ENCODE results near the gene PLAAT2. TPM values are rescaled to one million over a fixed set of nuclear protein-coding genes. Genes with fewer than 3 reads are reported as not detected.

The PLAAT2 gene
- 1.1 and 1.7 TPM in 2 replicates for total RNA-seq (2013; cell fraction: nucleolus; rRNA removed)
- 8.2 and 8.5 TPM in 2 replicates for total RNA-seq (2014; rRNA removed)
- 8.2 and 8.6 TPM in 2 replicates for total RNA-seq (2014; rRNA removed; fragmentation: Illumina TruSeq; extraction: Trizol)
- 4.6 and 5.2 TPM in 2 replicates for total RNA-seq (2021)
- polyA plus RNA-seq (2011; ENCODE audit: low read depth) = 21.4 TPM
- polyA plus RNA-seq (2011; rRNA removed) = 2.5 and 4.6 TPM in 2 replicates
- 4.8 and 7.6 TPM in 2 replicates for polyA plus RNA-seq (2011; cell fraction: cytosol; rRNA removed)
- polyA plus RNA-seq (2011; cell fraction: nucleus; rRNA removed) = 2.0 and 2.5 TPM in 2 replicates
- 6.3 and 17.6 TPM in 2 replicates for polyA plus RNA-seq (2012)
- polyA plus RNA-seq (2014; fragmentation: Illumina TruSeq; extraction: Trizol) = 10.8 and 13.4 TPM in 2 replicates
- polyA plus RNA-seq (2014; fragmentation: Nextera tagmentation; extraction: Ambion mirVana) = 10 to 100 TPM; 15.7 to 25.9 TPM
- 10.9 and 11.5 TPM in 2 replicates for polyA plus RNA-seq (2014; rRNA removed)
- polyA plus RNA-seq (2016; fragmentation: Nextera tagmentation; extraction: Ambion mirVana) = 1 to 10 TPM; 5.6 to 5.9 TPM
- 1.8 and 3.9 TPM in 2 replicates for polyA minus RNA-seq (2011; rRNA and poly(A)+ RNA removed)
- not detected in 2 replicates for polyA minus RNA-seq (2011; cell fraction: cytosol; rRNA and poly(A)+ RNA removed)
- polyA minus RNA-seq (2011; cell fraction: nucleus; rRNA and poly(A)+ RNA removed) = not detected in 2 replicates
- percentile 38 among the genes with signal in this experiment for Bru-seq, nascent RNA
- BruChase-seq, experiment 1, labeled RNA remaining after a 6-hour chase = percentile 36 among the genes with signal in this experiment
- percentile 31 among the genes with signal in this experiment for BruChase-seq, experiment 2, labeled RNA remaining after a 2-hour chase
- long read RNA-seq, experiment 1, partial matches to known transcripts = 0 of 1 reads
- long read RNA-seq, experiment 1, other reads (novel, unspliced or antisense) = 0 of 1 reads
- long read RNA-seq, experiment 2, partial matches to known transcripts = 0 of 2 reads
- long read RNA-seq, experiment 2, other reads (novel, unspliced or antisense) = 0 of 2 reads

GRCh38 chr11:63563201-63564055, at the start of gene PLAAT2:
Gene PLAAT2 (minus strand): TSS chr11:63563379. CDS start chr11:63563324, 55 bp downstream.
- no peak within 1 kb of the TSS for H3K9ac ChIP-seq (ENCODE audit: control insufficient read depth, insufficient read depth, low read length)
- peak within 1 kb of the TSS; percentile 71 for H2AFZ ChIP-seq (ENCODE audit: control insufficient read depth, low read depth, low read length)
- FAIRE-seq = no peak
- in situ Hi-C loops (cut with MboI) = no loop called here
- CTCF ChIA-PET = interaction anchor here (0.6 to 3.7 kb wide), 4 partner anchors 72 to 627 kb away, joined by 3 to 12 read pairs (median 4); no protein-coding TSS in a partner anchor
- H3K27ac ChIP-seq (ENCODE audit: control insufficient read depth, insufficient read depth) = peak within 1 kb of the TSS; percentile 66
- no peaks in the 10 kb centered on the region for H3K79me2 ChIP-seq (ENCODE audit: control insufficient read depth, insufficient read depth, low read length)
- peak; percentile 3 for ATAC-seq
- intact Hi-C loops (cut with micrococcal nuclease; ENCODE audit: unreplicated experiment) = no loop called here
- TF ChIP-seq MLLT1 (IDR thresholded peaks at IDR 0.05) = peak; percentile 24; the same call in 1 of the 2 replicates
- TF ChIP-seq ZNF274 (IDR thresholded peaks at IDR 0.05; ENCODE audit: insufficient read depth, insufficient read length) = no peak
- SMC1A ChIA-PET (ENCODE audit: uncharacterized antibody, unreplicated experiment) = interaction anchor here (0.6 to 1.8 kb wide), 4 partner anchors 8 to 83 kb away, joined by 3 to 8 read pairs (median 4); partner anchors contain the start of gene PLAAT4
- no TSS peak for BruUV-seq (replicated peaks)
- H3K9me3 ChIP-seq (replicated peaks; ENCODE audit: control insufficient read depth, insufficient read depth, low read length) = no peaks in the 10 kb centered on the region
- H3K4me3 ChIP-seq = no peak within 1 kb of the TSS; the same call in 1 of the 2 replicates
- H3K4me2 ChIP-seq (ENCODE audit: control insufficient read depth, insufficient read depth) = peak within 1 kb of the TSS; percentile 95
- no peaks in the 10 kb centered on the region for H4K20me1 ChIP-seq (ENCODE audit: control insufficient read depth, insufficient read depth)
- peaks cover 48% of the 10 kb centered on the region for H3K4me1 ChIP-seq (ENCODE audit: control insufficient read depth, insufficient read depth, low read length)
- no peaks in the 10 kb centered on the region for H3K36me3 ChIP-seq (ENCODE audit: control insufficient read depth in 2 of 2, insufficient read depth in 2 of 2, low read length in 1 of 2)
- WGBS (ENCODE audit: insufficient coverage, insufficient replicate concordance, low lambda C conversion rate, missing lambda C conversion rate) = 47% methylated on average over 9 of the region's 13 CpGs
- RAD21 ChIA-PET (ENCODE audit: unreplicated experiment) = interaction anchor here (0.5 to 3.9 kb wide), 6 partner anchors 26 to 84 kb away, joined by 3 to 16 read pairs (median 5); partner anchors contain the start of gene PLAAT4
- DNase-seq (ENCODE audit: low read depth, low spot score) = no peak
- POLR2A ChIA-PET = interaction anchor here (0.5 to 1.3 kb wide), 5 partner anchors 9 to 809 kb away, joined by 3 to 5 read pairs (median 3); partner anchors contain the start of gene ZBTB3
- H3K27me3 ChIP-seq (replicated peaks in 1 of 2; ENCODE audit: control insufficient read depth in 2 of 2, insufficient read depth in 2 of 2, low read length in 1 of 2) = no peaks in the 10 kb centered on the region

All from GM12878 (cell line).